Measurements from ENCODE around the gene VWC2L. TPM values are rescaled to one million over a fixed set of nuclear protein-coding genes. Genes with fewer than 3 reads are reported as not detected.
A peak's percentile ranks its signal among the peaks of the same experiment; 100 is the strongest.

The VWC2L gene
- polyA plus RNA-seq, 2 of the 4 experiments (the other 2 are of a cell fraction): not detected

- DNase-seq (ENCODE audit: low read depth in 1 of 2, low spot score in 1 of 2) (no peak), FAIRE-seq (no peak), ATAC-seq (no peak)
- ChIA-PET CTCF (no interaction called here), POLR2A (no interaction called here)
- WGBS (ENCODE audit: missing lambda C conversion rate): 29% methylated on average over 2 of the region's 2 CpGs
- no peak for TF ChIP-seq RAD21 (conservative IDR thresholded peaks at IDR 0.05 in 1 of 2, IDR thresholded peaks at IDR 0.05 in 1 of 2)
- no peak for TF ChIP-seq CHD2 (IDR thresholded peaks at IDR 0.05; ENCODE audit: low read length, partially characterized antibody)
- no peak for TF ChIP-seq CHD4 (IDR thresholded peaks at IDR 0.05; ENCODE audit: borderline replicate concordance)
- TF ChIP-seq KDM1A (IDR thresholded peaks at IDR 0.05; ENCODE audit: low read depth): no peak
- no peak for TF ChIP-seq FOSL2 (IDR thresholded peaks at IDR 0.05)
- TF ChIP-seq FOSL2 (CRISPR knock-in tag; IDR thresholded peaks at IDR 0.05): no peak
- TF ChIP-seq HOXB5 (CRISPR knock-in tag; IDR thresholded peaks at IDR 0.05): no peak
- no peak for TF ChIP-seq USF2 (IDR thresholded peaks at IDR 0.05)
- TF ChIP-seq HEYL (CRISPR knock-in tag; IDR thresholded peaks at IDR 0.05): no peak
- H3K9me3 ChIP-seq: no peaks in the 10 kb centered on the region
- no peak overlapping the region for H3K4me2 ChIP-seq
- no peak overlapping the region for H3K27ac ChIP-seq
- no peaks in the 10 kb centered on the region for H3K4me1 ChIP-seq
- no peak overlapping the region for H3K4me3 ChIP-seq
These were observed 9.3 kb upstream of the VWC2L start for GRCh38 chr2:214401580-214401979.

- ATAC-seq: no peak
- WGBS (ENCODE audit: missing lambda C conversion rate): 20% methylated on average over 13 of the region's 13 CpGs
- CTCF ChIA-PET: no interaction called here
- H3K9me3 ChIP-seq: no peaks in the 10 kb centered on the region
- no peak overlapping the region for H3K4me3 ChIP-seq
- no peak for DNase-seq (ENCODE audit: low read depth in 1 of 2, low spot score in 1 of 2)
- peak overlapping the region; percentile 27; the same call in 1 of the 3 replicates for H3K4me2 ChIP-seq
- H3K4me1 ChIP-seq: no peaks in the 10 kb centered on the region
- TF ChIP-seq ZFP36 (IDR thresholded peaks at IDR 0.05; ENCODE audit: borderline replicate concordance, partially characterized antibody) (no peak), NR3C1 (IDR thresholded peaks at IDR 0.05) (no peak), RAD21 (conservative IDR thresholded peaks at IDR 0.05 in 1 of 2, IDR thresholded peaks at IDR 0.05 in 1 of 2) (peak in 1 of 2 experiments; percentile 22; a peak in 1 of 5 replicates)
- POLR2A ChIA-PET: no interaction called here
- no peak overlapping the region for H3K27ac ChIP-seq
- FAIRE-seq: no peak
These were observed 602 bp upstream of the VWC2L start for GRCh38 chr2:214410128-214410775.

GRCh38 chr2:214412679-214413078 lies 1.8 kb downstream of the VWC2L start:
- no peak for DNase-seq (ENCODE audit: low read depth in 1 of 2, low spot score in 1 of 2)
- 2% methylated on average over 1 of the region's 1 CpG for WGBS (ENCODE audit: missing lambda C conversion rate)
- Histone ChIP-seq H3K4me3 (no peak overlapping the region), H3K4me2 (no peak overlapping the region), H3K27ac (no peak overlapping the region), H3K4me1 (no peaks in the 10 kb centered on the region), H3K9me3 (no peaks in the 10 kb centered on the region)
- ChIA-PET CTCF (no interaction called here), POLR2A (no interaction called here)
- TF ChIP-seq ZC3H11A (IDR thresholded peaks at IDR 0.05) (no peak), ELK1 (IDR thresholded peaks at IDR 0.05; ENCODE audit: low read depth, low read length) (no peak), REST (IDR thresholded peaks at IDR 0.05) (no peak), SMC3 (IDR thresholded peaks at IDR 0.05) (no peak), ZFP36 (IDR thresholded peaks at IDR 0.05; ENCODE audit: borderline replicate concordance, partially characterized antibody) (no peak), CTCF (IDR thresholded peaks at IDR 0.05) (no peak), NPAS2 (CRISPR knock-in tag; IDR thresholded peaks at IDR 0.05; ENCODE audit: borderline replicate concordance) (no peak), MAX (IDR thresholded peaks at IDR 0.05) (no peak), MAZ (IDR thresholded peaks at IDR 0.05; ENCODE audit: borderline replicate concordance, low read depth, low read length) (no peak), NR3C1 (IDR thresholded peaks at IDR 0.05) (no peak), HOXB5 (CRISPR knock-in tag; IDR thresholded peaks at IDR 0.05) (no peak), CHD4 (IDR thresholded peaks at IDR 0.05; ENCODE audit: borderline replicate concordance) (no peak), FOSB (CRISPR knock-in tag; IDR thresholded peaks at IDR 0.05) (no peak)
- ATAC-seq: no peak
- FAIRE-seq: no peak
